ENCODE data around the gene PLCZ1.
"Not testable (repeated sequence)": the region's sequence is repeated elsewhere in the genome, so short reads cannot be mapped to it uniquely, and the experiment has no call there.

PLCZ1 gene

GRCh38 chr12:18737819-18738218 is at the start of gene PLCZ1, which contains the start of gene CAPZA3:
Gene PLCZ1 (minus strand): TSS chr12:18738012. CDS start chr12:18737371, 641 bp downstream.
Gene CAPZA3 (plus strand): TSS chr12:18738119. CDS start chr12:18738269, 150 bp downstream.
- DNase-seq (ENCODE audit: low read depth in 1 of 2, low spot score in 1 of 2): no peak

GRCh38 chr12:18785465-18785864 is 47.7 kb upstream of the PLCZ1 start:
- DNase-seq (ENCODE audit: low read depth in 1 of 2, low spot score in 1 of 2): not testable (repeated sequence)

- DNase-seq (ENCODE audit: low read depth in 1 of 2, low spot score in 1 of 2): no peak
Measured at GRCh38 chr12:18782827-18783226, 45.0 kb upstream of the PLCZ1 start.

- DNase-seq (ENCODE audit: low read depth in 1 of 2, low spot score in 1 of 2): not testable (repeated sequence)
Measured at GRCh38 chr12:18766479-18766878, 28.7 kb upstream of the PLCZ1 start.

GRCh38 chr12:18755341-18755740 is 17.5 kb upstream of the PLCZ1 start:
- no peak for DNase-seq (ENCODE audit: low read depth in 1 of 2, low spot score in 1 of 2)

- DNase-seq (ENCODE audit: low read depth in 1 of 2, low spot score in 1 of 2): no peak
Measured at GRCh38 chr12:18754124-18754707, 16.4 kb upstream of the PLCZ1 start.

GRCh38 chr12:18753481-18754123 is 15.8 kb upstream of the PLCZ1 start:
- no peak for DNase-seq (ENCODE audit: low read depth in 1 of 2, low spot score in 1 of 2)

GRCh38 chr12:18752947-18753346 is 15.1 kb upstream of the PLCZ1 start:
- no peak for DNase-seq (ENCODE audit: low read depth in 1 of 2, low spot score in 1 of 2)

GRCh38 chr12:18752280-18752920 is 14.6 kb upstream of the PLCZ1 start:
- no peak for DNase-seq (ENCODE audit: low read depth in 1 of 2, low spot score in 1 of 2)

- no peak for DNase-seq (ENCODE audit: low read depth in 1 of 2, low spot score in 1 of 2)
Measured at GRCh38 chr12:18751866-18752265, 14.1 kb upstream of the PLCZ1 start.

GRCh38 chr12:18750085-18750484 is 12.3 kb upstream of the PLCZ1 start:
- no peak for DNase-seq (ENCODE audit: low read depth in 1 of 2, low spot score in 1 of 2)

GRCh38 chr12:18749386-18749957 is 11.7 kb upstream of the PLCZ1 start:
- no peak for DNase-seq (ENCODE audit: low read depth in 1 of 2, low spot score in 1 of 2)

GRCh38 chr12:18747895-18748294 is 10.1 kb upstream of the PLCZ1 start:
- no peak for DNase-seq (ENCODE audit: low read depth in 1 of 2, low spot score in 1 of 2)

GRCh38 chr12:18731156-18731555 is 6.7 kb downstream of the PLCZ1 start:
- no peak for DNase-seq (ENCODE audit: low read depth in 1 of 2, low spot score in 1 of 2)

- DNase-seq (ENCODE audit: low read depth in 1 of 2, low spot score in 1 of 2): no peak
Measured at GRCh38 chr12:18723752-18724151, 14.1 kb downstream of the PLCZ1 start.

- DNase-seq (ENCODE audit: low read depth in 1 of 2, low spot score in 1 of 2): no peak
Measured at GRCh38 chr12:18721452-18721851, 16.4 kb downstream of the PLCZ1 start.

GRCh38 chr12:18720690-18721089 is 17.1 kb downstream of the PLCZ1 start:
- DNase-seq (ENCODE audit: low read depth in 1 of 2, low spot score in 1 of 2): no peak

- DNase-seq (ENCODE audit: low read depth in 1 of 2, low spot score in 1 of 2): no peak
Measured at GRCh38 chr12:18719922-18720510, 17.8 kb downstream of the PLCZ1 start.

GRCh38 chr12:18718462-18718861 is 19.4 kb downstream of the PLCZ1 start:
- no peak for DNase-seq (ENCODE audit: low read depth in 1 of 2, low spot score in 1 of 2)

GRCh38 chr12:18716236-18716635 is 21.6 kb downstream of the PLCZ1 start:
- no peak for DNase-seq (ENCODE audit: low read depth in 1 of 2, low spot score in 1 of 2)

GRCh38 chr12:18706798-18707197 is 31.0 kb downstream of the PLCZ1 start:
- DNase-seq (ENCODE audit: low read depth in 1 of 2, low spot score in 1 of 2): no peak

- no peak for DNase-seq (ENCODE audit: low read depth in 1 of 2, low spot score in 1 of 2)
Measured at GRCh38 chr12:18703911-18704310, 33.9 kb downstream of the PLCZ1 start.

Measured in stimulated activated CD4-positive, alpha-beta T cell treated with anti-CD3 and anti-CD28 coated beads, Interleukin-15, amount 100 ng/mL, for 1 hour (primary cell).